Keratinocyte (primary cell): ENCODE data around the gene NLRP14.

Source experiments
- EZH2 ChIP-seq: IDR thresholded peaks from one replicate; pipeline ENCODE4 v1.6.1; 2012; ENCODE audit warnings: inconsistent platforms, mild to moderate bottlenecking, low read length, moderate library complexity
- TF ChIP-seq, protein P1 (sequence below), 3 experiments: IDR thresholded peaks in 1 of 3; conservative IDR thresholded peaks in 1 of 3; optimal IDR thresholded peaks in 1 of 3; 2 replicates in 2 of 3; 3 replicates in 1 of 3; pipeline versions ENCODE3 to v1.5.1; 2011; ENCODE audit warnings: low read length in 3 of 3, mild to moderate bottlenecking in 3 of 3, moderate library complexity in 2 of 3, control low read depth in 1 of 3, inconsistent platforms in 1 of 3; ENCODE audit not compliant: insufficient read depth in 2 of 3; ENCODE audit errors: extremely low read depth in 1 of 3

DNA sequence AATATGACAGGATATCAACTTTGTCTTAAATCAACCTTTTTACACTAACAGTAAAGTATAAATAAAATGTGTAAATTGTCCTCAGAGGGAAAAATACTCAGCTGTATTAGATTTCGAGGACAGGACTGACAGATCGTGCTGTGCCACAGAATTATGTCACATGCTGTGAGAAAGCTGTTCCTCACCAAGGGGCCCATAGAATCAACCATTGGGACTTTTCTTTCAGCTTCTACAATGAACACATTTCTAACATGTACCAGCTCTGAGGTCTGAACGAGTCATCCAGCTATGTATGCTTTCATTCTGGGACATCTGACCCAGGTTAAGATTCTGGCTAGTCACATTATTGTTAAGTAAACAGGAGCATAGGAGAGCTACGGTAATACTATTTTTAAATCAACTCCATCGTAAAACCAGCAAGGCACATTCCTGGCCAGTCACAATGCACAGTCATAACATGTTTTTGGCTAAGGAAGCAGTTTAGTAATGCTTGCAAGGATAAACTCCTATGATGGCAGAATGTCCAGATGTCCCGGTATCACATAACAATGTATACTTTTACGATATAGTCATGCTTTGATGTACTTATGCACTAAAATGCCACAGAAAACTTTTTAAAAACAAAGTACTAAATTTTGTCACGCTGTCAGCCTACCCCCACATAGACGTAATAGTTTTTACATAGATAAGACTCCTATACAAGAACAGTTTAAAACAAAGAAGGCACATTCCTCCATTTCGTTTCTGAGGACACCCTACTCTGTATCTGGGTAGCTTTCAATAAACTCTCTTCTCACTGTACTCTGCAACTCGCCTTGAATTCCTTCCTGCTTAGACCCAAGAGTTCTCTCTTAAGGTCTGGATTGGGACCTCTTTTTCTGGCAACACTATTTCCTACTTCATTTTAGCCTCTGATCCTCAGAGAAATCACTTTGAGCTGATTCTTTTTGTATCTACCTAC is 27.5 kb upstream of the NLRP14 start:
- TF ChIP-seq, protein P1, sequence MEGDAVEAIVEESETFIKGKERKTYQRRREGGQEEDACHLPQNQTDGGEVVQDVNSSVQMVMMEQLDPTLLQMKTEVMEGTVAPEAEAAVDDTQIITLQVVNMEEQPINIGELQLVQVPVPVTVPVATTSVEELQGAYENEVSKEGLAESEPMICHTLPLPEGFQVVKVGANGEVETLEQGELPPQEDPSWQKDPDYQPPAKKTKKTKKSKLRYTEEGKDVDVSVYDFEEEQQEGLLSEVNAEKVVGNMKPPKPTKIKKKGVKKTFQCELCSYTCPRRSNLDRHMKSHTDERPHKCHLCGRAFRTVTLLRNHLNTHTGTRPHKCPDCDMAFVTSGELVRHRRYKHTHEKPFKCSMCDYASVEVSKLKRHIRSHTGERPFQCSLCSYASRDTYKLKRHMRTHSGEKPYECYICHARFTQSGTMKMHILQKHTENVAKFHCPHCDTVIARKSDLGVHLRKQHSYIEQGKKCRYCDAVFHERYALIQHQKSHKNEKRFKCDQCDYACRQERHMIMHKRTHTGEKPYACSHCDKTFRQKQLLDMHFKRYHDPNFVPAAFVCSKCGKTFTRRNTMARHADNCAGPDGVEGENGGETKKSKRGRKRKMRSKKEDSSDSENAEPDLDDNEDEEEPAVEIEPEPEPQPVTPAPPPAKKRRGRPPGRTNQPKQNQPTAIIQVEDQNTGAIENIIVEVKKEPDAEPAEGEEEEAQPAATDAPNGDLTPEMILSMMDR (optimal IDR thresholded peaks at IDR 0.05 in 1 of 3, IDR thresholded peaks at IDR 0.05 in 1 of 3, conservative IDR thresholded peaks at IDR 0.05 in 1 of 3; ENCODE audit: extremely low read depth in 1 of 3, insufficient read depth in 2 of 3, low read length in 3 of 3): no peak
- no peak for TF ChIP-seq EZH2
